A673 (cell line): ENCODE data around the gene GPR158.

Experiments
- CTCF ChIP-seq: fragments of 300-800, 200-600 bp; sonication (generic); conservative IDR thresholded peaks from 2 replicates; pipeline ENCODE4 v1.5.1; 2017; ENCODE audit warnings: low read depth, mild to moderate bottlenecking, antibody characterized with exemption, low read length, moderate library complexity, mixed read lengths
- EZH2 ChIP-seq: fragments of 200-600 bp; sonication (generic); IDR thresholded peaks from 2 replicates; pipeline ENCODE4 v1.6.1; 2017; ENCODE audit warnings: borderline replicate concordance, low read depth, mild to moderate bottlenecking, mixed read lengths, antibody characterized with exemption, low read length; ENCODE audit not compliant: poor library complexity, severe bottlenecking

GRCh38 chr10:25557136-25557535, 382.3 kb downstream of the GPR158 start:
- TF ChIP-seq CTCF (no peak), EZH2 (no peak)
